SK-N-SH (cell line): ENCODE data around the gene AK6.
"Not testable (repeated sequence)": the region's sequence is repeated elsewhere in the genome, so short reads cannot be mapped to it uniquely, and the experiment has no call there.

Experiments used
- ELF1 ChIP-seq: IDR thresholded peaks from 2 replicates; pipeline ENCODE4 v1.4.0; 2012
- EP300 ChIP-seq, 2 experiments: IDR thresholded peaks; 2 replicates each; pipeline versions ENCODE4 v1.4.0 to v1.6.1; 2012; ENCODE audit warnings: borderline replicate concordance in 1 of 2, low read depth in 1 of 2, low read length in 1 of 2
- TF ChIP-seq, protein P1 (sequence below): IDR thresholded peaks from 2 replicates; pipeline ENCODE4; 2012
- TF ChIP-seq, protein P2 (sequence below): fragments of 200-600 bp; sonication (generic); IDR thresholded peaks from 2 replicates; pipeline ENCODE4 v1.6.1; 2017; ENCODE audit warnings: antibody characterized with exemption, mild to moderate bottlenecking, moderate library complexity

DNA sequence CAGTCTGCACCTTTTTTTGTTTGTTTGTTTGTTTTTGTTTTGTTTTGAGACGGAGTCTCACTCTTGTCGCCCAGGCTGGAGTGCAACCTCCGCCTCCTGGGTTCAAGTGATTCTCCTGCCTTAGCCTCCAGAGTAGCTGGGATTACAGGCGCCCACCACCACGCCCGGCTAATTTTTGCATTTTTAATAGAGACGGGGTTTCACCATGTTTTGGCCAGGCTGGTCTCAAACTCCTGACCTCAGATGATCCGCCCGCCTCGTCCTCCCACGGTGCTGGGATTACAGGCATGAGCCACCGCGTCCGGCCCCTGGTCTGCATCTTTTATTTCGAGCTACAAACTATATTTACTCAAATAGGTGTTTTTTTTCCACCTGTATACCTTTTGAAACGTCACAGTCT is 1.0 kb upstream of the AK6 start:
- TF ChIP-seq, protein P1, sequence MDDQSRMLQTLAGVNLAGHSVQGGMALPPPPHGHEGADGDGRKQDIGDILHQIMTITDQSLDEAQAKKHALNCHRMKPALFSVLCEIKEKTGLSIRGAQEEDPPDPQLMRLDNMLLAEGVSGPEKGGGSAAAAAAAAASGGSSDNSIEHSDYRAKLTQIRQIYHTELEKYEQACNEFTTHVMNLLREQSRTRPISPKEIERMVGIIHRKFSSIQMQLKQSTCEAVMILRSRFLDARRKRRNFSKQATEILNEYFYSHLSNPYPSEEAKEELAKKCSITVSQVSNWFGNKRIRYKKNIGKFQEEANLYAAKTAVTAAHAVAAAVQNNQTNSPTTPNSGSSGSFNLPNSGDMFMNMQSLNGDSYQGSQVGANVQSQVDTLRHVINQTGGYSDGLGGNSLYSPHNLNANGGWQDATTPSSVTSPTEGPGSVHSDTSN = not testable (repeated sequence)
- TF ChIP-seq ELF1; EP300 (IDR thresholded peaks at IDR 0.05; ENCODE audit: borderline replicate concordance in 1 of 2, low read depth in 1 of 2, low read length in 1 of 2): not testable (repeated sequence)
- TF ChIP-seq, protein P2, sequence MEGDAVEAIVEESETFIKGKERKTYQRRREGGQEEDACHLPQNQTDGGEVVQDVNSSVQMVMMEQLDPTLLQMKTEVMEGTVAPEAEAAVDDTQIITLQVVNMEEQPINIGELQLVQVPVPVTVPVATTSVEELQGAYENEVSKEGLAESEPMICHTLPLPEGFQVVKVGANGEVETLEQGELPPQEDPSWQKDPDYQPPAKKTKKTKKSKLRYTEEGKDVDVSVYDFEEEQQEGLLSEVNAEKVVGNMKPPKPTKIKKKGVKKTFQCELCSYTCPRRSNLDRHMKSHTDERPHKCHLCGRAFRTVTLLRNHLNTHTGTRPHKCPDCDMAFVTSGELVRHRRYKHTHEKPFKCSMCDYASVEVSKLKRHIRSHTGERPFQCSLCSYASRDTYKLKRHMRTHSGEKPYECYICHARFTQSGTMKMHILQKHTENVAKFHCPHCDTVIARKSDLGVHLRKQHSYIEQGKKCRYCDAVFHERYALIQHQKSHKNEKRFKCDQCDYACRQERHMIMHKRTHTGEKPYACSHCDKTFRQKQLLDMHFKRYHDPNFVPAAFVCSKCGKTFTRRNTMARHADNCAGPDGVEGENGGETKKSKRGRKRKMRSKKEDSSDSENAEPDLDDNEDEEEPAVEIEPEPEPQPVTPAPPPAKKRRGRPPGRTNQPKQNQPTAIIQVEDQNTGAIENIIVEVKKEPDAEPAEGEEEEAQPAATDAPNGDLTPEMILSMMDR = not testable (repeated sequence)
